AG04449 (cell line): ENCODE measurements around the gene SH3RF2.

Experiments
- CTCF ChIA-PET: fragments of 350-600 bp; formaldehyde crosslinking; extraction: SDS; loops from one replicate; lab custom pipeline; 2021; ENCODE audit warnings: antibody characterized with exemption; lab: Yijun Ruan, JAX
- POLR2A ChIA-PET: fragments of 400-600, 350-600 bp; formaldehyde crosslinking; extraction: SDS; loops from one replicate; lab custom pipeline; 2020; ENCODE audit warnings: antibody characterized with exemption, inconsistent platforms; lab: Yijun Ruan, JAX
- DNase-seq: peaks from one replicate; pipeline ENCODE4 v3.0.0-alpha.2; 2010; ENCODE audit warnings: low read depth, low spot score
- H3K4me3 ChIP-seq: 2 replicates; pipeline ENCODE4 v1.5.1; 2011; ENCODE audit warnings: low read depth, mild to moderate bottlenecking, control low read depth, low read length
- CTCF ChIP-seq: IDR thresholded peaks from one replicate; pipeline ENCODE4 v1.5.1; 2011; ENCODE audit warnings: mild to moderate bottlenecking, moderate library complexity, low read length, control low read depth, inconsistent platforms; ENCODE audit not compliant: insufficient read depth; ENCODE audit errors: missing control alignments

Gene SH3RF2

GRCh38 chr5:146084376-146084775 lies 148.0 kb downstream of the SH3RF2 start:
- TF ChIP-seq CTCF, result no peak
- ChIA-PET CTCF (interaction anchor here (1.3 kb wide), 1 partner anchor 9 kb away, joined by 3 read pairs; no protein-coding TSS in a partner anchor), POLR2A (interaction anchor here (0.7 kb wide), 1 partner anchor 17 kb away, joined by 3 read pairs; no protein-coding TSS in a partner anchor)
- no peak for DNase-seq
- H3K4me3 ChIP-seq, result no peak overlapping the region

GRCh38 chr5:146088098-146088497 lies 151.7 kb downstream of the SH3RF2 start:
- no peak for TF ChIP-seq CTCF
- ChIA-PET CTCF (no interaction called here), POLR2A (no interaction called here)
- no peak overlapping the region for H3K4me3 ChIP-seq
- no peak for DNase-seq

DNA sequence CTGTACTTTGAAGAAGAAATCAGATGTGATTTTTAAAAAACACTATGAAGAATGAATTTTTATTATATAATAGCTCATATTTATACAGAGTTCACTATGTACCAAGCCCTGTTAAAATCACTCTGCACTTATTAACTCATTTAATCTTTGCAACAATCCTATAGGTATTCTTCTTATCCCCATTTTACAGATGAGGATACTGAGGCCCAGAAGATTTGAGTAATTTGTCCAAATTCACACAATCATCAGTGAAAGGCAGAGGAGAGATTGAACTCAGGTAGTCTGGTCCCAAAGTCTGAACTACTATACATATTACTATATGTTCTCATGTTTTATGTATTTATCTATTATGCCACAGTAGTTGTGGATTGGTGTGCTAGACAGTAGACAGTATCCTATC lies 152.9 kb downstream of the SH3RF2 start:
- ChIA-PET CTCF (no interaction called here), POLR2A (no interaction called here)
- H3K4me3 ChIP-seq, result no peak overlapping the region
- TF ChIP-seq CTCF, result no peak
- DNase-seq, result no peak

- ChIA-PET CTCF (interaction anchor here (1.2 to 1.4 kb wide), 2 partner anchors 10 to 20 kb away, joined by 3 to 5 read pairs; no protein-coding TSS in a partner anchor), POLR2A (no interaction called here)
- no peak overlapping the region for H3K4me3 ChIP-seq
- no peak for TF ChIP-seq CTCF
- DNase-seq, result no peak
Measured at GRCh38 chr5:146091881-146092280, 155.5 kb downstream of the SH3RF2 start.

- no peak for DNase-seq
- TF ChIP-seq CTCF, result no peak
- POLR2A ChIA-PET, result no interaction called here
- H3K4me3 ChIP-seq, result no peak overlapping the region
- CTCF ChIA-PET, result no interaction called here
Measured at GRCh38 chr5:146098047-146098446, 161.7 kb downstream of the SH3RF2 start.

- POLR2A ChIA-PET, result interaction anchor here (0.6 kb wide), 1 partner anchor 17 kb away, joined by 3 read pairs; no protein-coding TSS in a partner anchor
- CTCF ChIA-PET, result interaction anchor here (1.1 to 1.3 kb wide), 2 partner anchors 10 to 29 kb away, joined by 3 read pairs; no protein-coding TSS in a partner anchor
- DNase-seq, result no peak
- TF ChIP-seq CTCF, result no peak
- no peak overlapping the region for H3K4me3 ChIP-seq
Measured at GRCh38 chr5:146101646-146102045, 165.3 kb downstream of the SH3RF2 start.
